Activated CD4-positive, alpha-beta T cell treated with anti-CD3 and anti-CD28 coated beads, Interleukin-10, Interleukin-2, amounts not matched to agents 100 ng/mL and 50 ng/mL, durations not matched to agents 16 hours and 8 hours (primary cell): Measurements from ENCODE around the gene HSPA9.
"Not testable (repeated sequence)": the region's sequence is repeated elsewhere in the genome, so short reads cannot be mapped to it uniquely, and the experiment has no call there.

ENCODE experiments used
- DNase-seq: peaks from one replicate; pipeline ENCODE4 v3.0.0-alpha.2; 2020

Gene HSPA9

DNA sequence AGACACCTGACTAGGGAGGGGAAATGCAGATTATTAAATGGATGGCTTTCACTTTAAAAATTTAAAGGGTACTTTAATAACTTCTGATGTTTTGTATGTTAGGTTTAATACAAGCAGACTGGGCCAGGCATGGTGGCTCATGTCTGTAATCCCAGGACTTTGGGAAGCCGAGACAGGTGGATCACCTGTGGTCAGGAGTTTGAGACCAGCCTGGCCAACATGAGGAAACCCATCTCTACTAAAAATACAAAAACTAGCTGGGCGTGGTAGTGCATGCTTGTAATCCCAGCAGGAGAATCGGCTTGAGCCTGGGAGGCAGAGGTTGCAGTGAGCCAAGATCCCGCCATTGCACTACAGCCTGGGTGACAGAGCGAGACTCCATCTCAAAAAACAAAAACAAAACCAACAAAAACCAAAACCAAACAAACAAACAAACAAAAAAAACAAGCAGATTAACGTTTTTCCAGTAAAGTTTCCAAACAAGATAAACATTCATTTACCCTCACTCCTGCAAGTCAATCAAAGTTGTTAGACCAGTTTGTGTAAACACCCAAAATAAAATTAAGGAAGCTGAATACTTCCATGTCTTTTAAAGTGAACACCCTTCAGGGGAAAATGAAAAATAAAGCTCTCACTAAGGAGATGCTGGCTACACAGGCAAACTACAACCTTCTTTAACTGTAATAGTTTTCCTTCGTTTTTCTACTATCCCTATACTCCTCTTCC, 46.3 kb downstream of the HSPA9 start:
- no peak for DNase-seq

DNA sequence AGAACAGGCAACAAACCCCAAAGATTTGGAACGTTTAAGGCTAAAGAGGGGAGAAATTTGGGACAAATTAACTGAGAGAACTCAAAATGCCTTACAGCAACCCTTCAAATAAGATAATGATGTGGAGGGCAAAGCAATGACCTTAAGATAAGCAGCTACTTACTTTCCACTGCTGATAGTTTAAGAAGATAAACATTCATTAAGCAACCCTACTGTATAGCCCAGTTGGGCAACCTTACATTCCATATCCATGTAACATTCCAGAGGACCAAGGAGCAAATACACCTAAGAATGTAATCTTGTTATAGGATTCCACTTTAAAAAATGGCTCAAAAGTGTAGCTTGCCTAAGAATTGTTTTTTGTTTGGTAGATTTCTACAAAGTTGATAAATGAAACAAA, 47.0 kb downstream of the HSPA9 start:
- no peak for DNase-seq

DNA sequence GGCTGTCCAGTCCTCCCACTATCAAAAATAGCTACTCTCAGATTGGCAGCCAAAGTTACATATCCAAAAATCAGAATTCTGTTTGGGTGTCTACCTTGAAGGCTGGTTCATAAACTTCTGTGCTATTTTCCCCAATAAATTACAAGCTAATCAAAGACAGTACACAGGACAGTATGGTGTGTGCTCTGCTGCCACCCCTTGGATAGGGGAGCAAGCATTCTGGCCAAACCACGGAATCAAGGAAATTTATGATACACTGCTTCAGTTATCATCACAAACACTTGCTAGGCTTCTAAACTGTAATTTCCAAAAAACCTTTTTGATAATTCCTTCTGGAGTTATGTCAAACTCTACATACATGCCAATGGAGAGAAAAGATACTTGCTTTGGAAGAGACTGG, 48.0 kb downstream of the HSPA9 start:
- no peak for DNase-seq

DNA sequence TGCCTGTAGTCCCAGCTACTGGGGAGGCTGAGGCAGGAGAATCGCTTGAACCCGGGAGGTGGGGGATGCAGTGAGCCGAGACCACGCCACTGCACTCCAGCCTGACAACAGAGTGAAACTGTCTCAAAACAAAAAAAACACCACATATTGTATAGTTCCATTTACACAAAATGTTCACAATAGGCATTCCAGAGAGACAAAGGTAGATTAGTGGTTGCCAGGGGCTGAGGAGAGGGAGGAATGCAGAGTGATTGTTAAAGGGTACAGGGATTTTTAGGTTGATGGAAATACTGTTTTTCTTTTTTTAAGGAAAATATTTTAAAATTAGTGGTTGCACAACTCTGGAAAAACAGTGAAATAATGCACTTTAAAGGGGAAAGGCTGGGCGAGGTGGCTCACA, 51.8 kb downstream of the HSPA9 start:
- DNase-seq: no peak

DNA sequence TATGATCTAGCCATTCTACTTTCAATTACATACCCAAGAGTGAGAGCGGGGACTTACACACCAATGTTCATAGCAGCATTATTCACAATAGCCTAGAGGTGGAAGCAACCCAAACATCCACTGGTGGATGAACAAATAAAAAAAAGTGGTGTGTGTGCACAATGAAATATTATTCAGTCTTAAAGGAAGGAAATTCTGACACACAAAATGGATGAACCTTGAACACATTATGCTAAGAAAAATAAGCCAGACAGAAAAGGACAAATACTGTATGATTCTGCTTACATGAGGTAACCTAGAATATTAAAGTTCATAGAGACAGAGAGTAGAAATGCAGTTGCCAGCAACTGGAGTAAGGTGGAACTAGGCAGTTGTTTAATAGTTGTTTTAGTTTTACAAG, 54.2 kb downstream of the HSPA9 start:
- no peak for DNase-seq

DNA sequence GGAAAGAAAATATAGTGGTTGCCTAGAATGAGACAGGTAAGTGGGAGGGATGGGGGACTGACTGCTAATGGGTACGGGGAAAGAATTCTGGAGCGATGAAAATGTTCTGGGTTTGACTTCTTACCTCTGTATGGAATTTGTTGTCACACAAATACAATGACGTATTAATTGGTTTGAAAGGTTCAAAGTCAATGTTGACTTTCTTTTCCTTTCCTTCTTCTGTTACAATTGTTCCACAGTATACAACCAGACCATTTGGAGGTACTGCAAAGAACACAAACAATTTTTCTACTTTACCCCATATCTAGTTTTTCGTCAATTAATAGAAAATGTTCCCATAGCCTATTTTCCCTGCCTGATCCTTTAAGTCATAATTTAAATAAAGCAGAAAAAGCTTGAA, 57.8 kb downstream of the HSPA9 start:
- DNase-seq: no peak

DNA sequence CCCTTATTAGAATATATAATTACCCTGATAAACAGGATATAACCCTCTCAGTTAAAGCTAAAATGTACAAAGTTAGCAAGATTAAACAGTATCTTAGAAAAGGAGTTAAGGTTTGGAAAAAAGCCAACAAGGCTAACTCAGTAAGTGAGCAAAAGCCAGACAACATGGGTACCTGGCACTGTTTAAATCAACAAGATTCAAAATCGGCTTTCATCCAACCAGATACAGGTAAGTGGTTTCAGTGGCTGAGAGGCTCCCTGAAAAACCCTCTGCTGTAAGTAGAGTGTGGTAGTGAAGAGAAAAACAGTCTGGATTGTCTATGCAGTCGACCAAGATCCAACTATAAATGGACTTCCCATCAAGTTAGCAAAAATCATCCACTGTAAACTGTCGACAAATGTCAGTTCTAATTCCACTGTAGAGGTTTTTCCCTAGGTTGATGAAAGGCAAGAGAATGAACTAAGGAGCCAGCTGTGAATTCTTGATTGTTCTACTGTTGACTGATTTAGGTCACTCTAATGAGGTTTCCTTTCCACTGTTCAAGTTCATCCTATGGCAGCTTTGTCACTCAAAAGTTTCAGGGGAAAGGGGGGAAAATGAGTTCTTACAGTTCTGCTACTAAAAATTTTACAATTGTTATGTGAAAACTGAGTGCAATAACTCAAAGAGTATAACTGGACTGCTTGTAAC, 59.5 kb downstream of the HSPA9 start:
- DNase-seq: no peak

DNA sequence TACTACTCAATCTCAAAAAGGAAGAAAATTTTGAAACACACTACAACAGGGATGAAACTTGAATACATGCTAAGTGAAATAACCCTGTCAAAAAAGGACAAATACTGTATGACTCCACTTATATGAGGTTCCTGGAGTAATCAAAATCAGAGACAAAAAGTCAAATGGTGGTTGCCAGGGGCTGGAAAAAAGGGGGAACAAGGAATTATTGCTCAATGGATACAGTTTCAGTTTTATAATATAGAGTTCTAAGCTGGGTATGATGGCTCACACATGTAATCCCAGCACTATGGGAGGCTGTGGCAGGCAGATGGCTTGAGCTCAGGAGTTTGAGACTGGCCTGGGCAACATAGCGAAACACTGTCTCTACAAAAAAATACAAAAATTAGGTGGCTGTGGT, 61.2 kb downstream of the HSPA9 start:
- DNase-seq: no peak

DNA sequence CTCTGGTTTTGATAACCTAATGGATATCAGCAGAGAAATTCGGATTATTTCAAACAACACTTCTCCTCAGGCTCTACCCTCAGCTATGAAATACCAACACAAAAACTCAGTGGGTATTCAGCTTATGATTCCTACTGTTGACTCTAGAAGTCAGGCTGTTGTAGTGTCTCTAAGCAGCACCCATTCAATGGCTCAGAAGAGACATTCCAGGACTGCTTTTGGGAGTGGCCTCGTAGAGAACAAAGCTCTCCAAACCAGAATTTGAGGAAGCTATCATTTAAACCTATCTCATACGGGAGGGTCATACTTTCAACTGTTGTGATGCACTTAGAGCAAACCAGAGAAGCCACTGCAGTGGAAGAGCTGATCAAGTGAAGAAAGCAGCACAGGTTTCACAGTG, 66.2 kb downstream of the HSPA9 start:
- no peak for DNase-seq

DNA sequence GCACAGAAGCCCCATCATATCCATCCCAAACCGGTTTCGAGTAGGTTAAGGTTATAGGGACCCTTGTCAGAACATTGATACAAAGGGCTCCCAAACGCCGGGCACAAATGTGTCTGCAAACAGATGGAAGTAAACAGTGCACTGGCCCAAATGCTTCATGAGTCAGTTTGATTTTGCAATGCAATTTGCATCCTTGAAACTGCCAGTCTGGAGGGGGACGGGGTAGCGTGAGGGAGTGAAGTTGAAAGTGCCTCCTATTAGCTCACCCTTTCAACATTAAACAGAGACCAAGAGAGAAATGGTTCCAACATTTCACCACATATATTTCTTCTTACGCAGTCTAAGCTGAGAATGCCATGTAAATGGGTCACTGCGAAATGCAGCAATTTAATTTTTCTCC, 67.7 kb downstream of the HSPA9 start:
- not testable (repeated sequence) for DNase-seq

DNA sequence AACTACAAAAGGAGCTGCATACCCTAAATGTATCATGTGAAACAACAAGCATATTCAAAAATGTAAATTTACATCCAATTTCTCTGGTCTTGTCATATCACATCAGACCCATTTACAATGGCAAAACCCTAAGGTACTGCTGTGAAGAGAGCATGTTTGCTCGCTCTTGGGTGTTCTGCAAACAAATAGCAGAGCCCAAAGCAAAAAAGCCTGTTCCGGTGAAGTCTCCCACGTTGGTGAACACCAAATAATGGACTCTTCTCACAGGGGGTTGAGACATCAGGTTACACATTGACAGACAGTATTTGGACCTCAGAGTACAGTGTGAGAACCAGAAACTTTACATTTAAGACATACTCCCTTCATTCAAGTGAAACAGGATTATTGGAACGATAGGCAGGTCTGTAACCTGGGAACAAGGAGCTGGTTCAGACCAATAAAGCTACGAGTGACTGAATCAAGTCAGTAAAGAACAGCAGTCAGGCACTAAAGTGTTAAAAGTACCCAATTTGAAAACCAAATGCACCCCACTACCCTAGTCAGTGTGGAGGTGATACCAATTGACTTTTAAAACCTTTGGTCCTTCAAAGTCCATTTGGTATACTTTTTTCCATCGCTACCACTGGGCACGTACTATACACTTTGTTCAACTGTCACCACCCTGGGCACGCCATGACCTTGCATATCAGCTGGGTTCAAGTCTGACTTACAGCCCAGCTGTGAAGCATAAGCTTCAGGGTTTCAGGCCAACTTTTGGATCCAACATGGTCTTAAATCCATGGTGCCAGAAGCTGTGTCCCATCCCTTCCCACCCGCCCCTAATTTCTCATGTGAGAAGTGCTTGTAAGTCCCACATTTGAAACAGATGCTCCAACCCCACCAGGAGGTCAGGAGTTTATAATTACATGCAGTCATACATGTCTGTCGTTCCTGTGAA, 68.6 kb downstream of the HSPA9 start:
- DNase-seq: no peak

DNA sequence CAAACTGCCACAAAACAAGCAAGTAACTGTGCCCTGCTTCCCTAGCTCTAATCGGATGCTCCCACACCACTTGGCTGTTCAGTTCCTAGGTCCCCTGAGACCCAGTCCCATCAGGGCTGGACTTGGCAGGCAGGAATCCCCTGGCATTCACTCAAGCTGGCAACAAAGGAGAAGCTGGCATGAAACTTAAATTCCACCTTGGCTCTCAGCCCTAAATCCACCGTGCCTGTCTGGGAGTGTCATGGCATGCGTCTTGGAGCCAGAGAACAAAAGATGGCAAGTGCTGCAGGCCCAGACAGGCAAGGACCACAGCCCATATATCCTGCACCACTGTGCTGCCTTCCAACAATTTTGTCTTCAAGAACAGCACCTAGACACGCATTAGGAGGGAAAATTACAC, 70.4 kb downstream of the HSPA9 start:
- no peak for DNase-seq
